ENCODE results near the gene LIM2. TPM values are rescaled to one million over a fixed set of nuclear protein-coding genes. Genes with fewer than 3 reads are reported as not detected.

The LIM2 gene
- total RNA-seq, 1 experiment from 2014 or later = not detected

- H3K4me3 Mint-ChIP-seq = no peak overlapping the region
- POLR2A ChIA-PET = no interaction called here
- peaks cover 2% of the 10 kb centered on the region; the same call in 1 of the 2 replicates for H3K27me3 Mint-ChIP-seq (ENCODE audit: low read depth)
- peaks cover 47% of the 10 kb centered on the region for H3K36me3 Mint-ChIP-seq
- no peak for DNase-seq (ENCODE audit: low spot score)
- peak; percentile 40 for ATAC-seq
- CTCF ChIA-PET = interaction anchor here (1.0 kb wide), 1 partner anchor 88 kb away, joined by 3 read pairs; no protein-coding TSS in a partner anchor
- TF ChIP-seq NFYB (CRISPR knock-in tag; conservative IDR thresholded peaks at IDR 0.05; ENCODE audit: low read depth) (peak; percentile 66), SOX15 (CRISPR knock-in tag; IDR thresholded peaks at IDR 0.05) (no peak), NR3C1 (CRISPR knock-in tag; conservative IDR thresholded peaks at IDR 0.05; ENCODE audit: low read depth) (no peak)
- TF ChIP-seq, protein P1, sequence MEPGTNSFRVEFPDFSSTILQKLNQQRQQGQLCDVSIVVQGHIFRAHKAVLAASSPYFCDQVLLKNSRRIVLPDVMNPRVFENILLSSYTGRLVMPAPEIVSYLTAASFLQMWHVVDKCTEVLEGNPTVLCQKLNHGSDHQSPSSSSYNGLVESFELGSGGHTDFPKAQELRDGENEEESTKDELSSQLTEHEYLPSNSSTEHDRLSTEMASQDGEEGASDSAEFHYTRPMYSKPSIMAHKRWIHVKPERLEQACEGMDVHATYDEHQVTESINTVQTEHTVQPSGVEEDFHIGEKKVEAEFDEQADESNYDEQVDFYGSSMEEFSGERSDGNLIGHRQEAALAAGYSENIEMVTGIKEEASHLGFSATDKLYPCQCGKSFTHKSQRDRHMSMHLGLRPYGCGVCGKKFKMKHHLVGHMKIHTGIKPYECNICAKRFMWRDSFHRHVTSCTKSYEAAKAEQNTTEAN (CRISPR knock-in tag; IDR thresholded peaks at IDR 0.05) = no peak
- H3K9me3 Mint-ChIP-seq = peaks cover 25% of the 10 kb centered on the region
- H3K27ac Mint-ChIP-seq = no peak overlapping the region
- H3K4me1 Mint-ChIP-seq = peaks cover 8% of the 10 kb centered on the region
Observed at GRCh38 chr19:51333836-51334460, 53.8 kb downstream of the LIM2 start.

DNA sequence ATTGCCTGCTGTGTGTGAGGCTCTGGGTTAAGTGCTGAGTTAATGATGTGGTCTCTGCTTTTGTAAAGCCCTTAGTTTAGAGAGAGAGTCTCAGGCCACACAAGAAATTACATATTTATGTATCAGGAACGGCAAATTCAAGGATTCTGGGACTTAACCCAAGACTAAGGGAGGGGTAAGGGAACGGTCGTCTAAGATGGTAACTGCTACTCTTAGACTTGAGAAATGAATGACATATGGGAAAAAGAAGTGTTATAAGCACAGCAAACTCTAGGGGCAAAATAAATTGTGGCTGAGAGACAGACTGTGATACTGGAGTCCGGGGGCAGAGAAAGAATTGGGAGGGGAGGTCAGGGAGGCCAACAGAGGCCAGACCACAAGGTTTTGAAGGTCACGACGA, 56.1 kb downstream of the LIM2 start:
- TF ChIP-seq, protein P2, sequence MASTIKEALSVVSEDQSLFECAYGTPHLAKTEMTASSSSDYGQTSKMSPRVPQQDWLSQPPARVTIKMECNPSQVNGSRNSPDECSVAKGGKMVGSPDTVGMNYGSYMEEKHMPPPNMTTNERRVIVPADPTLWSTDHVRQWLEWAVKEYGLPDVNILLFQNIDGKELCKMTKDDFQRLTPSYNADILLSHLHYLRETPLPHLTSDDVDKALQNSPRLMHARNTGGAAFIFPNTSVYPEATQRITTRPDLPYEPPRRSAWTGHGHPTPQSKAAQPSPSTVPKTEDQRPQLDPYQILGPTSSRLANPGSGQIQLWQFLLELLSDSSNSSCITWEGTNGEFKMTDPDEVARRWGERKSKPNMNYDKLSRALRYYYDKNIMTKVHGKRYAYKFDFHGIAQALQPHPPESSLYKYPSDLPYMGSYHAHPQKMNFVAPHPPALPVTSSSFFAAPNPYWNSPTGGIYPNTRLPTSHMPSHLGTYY (CRISPR knock-in tag; IDR thresholded peaks at IDR 0.05) = no peak
- TF ChIP-seq, protein P3, sequence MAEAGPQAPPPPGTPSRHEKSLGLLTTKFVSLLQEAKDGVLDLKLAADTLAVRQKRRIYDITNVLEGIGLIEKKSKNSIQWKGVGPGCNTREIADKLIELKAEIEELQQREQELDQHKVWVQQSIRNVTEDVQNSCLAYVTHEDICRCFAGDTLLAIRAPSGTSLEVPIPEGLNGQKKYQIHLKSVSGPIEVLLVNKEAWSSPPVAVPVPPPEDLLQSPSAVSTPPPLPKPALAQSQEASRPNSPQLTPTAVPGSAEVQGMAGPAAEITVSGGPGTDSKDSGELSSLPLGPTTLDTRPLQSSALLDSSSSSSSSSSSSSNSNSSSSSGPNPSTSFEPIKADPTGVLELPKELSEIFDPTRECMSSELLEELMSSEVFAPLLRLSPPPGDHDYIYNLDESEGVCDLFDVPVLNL (CRISPR knock-in tag; IDR thresholded peaks at IDR 0.05; ENCODE audit: borderline replicate concordance, low read depth) = no peak
- TF ChIP-seq SMAD3 (CRISPR knock-in tag; IDR thresholded peaks at IDR 0.05; ENCODE audit: borderline replicate concordance) (no peak), JUN (CRISPR knock-in tag; IDR thresholded peaks at IDR 0.05) (no peak), RORB (CRISPR knock-in tag; IDR thresholded peaks at IDR 0.05) (no peak), E2F5 (CRISPR knock-in tag; IDR thresholded peaks at IDR 0.05) (no peak), ATF2 (CRISPR knock-in tag; IDR thresholded peaks at IDR 0.05; ENCODE audit: borderline replicate concordance, low read depth) (no peak)
- TF ChIP-seq, protein P4, sequence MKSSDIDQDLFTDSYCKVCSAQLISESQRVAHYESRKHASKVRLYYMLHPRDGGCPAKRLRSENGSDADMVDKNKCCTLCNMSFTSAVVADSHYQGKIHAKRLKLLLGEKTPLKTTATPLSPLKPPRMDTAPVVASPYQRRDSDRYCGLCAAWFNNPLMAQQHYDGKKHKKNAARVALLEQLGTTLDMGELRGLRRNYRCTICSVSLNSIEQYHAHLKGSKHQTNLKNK (CRISPR knock-in tag; IDR thresholded peaks at IDR 0.05) = no peak
- CTCF ChIA-PET = no interaction called here
- POLR2A ChIA-PET = no interaction called here
- Mint-ChIP-seq H3K27ac (no peak overlapping the region), H3K4me3 (no peak overlapping the region), H3K4me1 (peaks cover 8% of the 10 kb centered on the region), H3K27me3 (ENCODE audit: low read depth) (peaks cover 9% of the 10 kb centered on the region), H3K9me3 (peaks cover 25% of the 10 kb centered on the region), H3K36me3 (peaks cover 47% of the 10 kb centered on the region)
- ATAC-seq = no peak
- DNase-seq (ENCODE audit: low spot score) = no peak

- Mint-ChIP-seq H3K36me3 (peaks cover 45% of the 10 kb centered on the region), H3K4me1 (peaks cover 8% of the 10 kb centered on the region), H3K27ac (no peak overlapping the region), H3K4me3 (no peak overlapping the region), H3K27me3 (ENCODE audit: low read depth) (peaks cover 14% of the 10 kb centered on the region), H3K9me3 (peaks cover 25% of the 10 kb centered on the region)
- ChIA-PET CTCF (no interaction called here), POLR2A (no interaction called here)
- no peak for TF ChIP-seq FOXK1 (CRISPR knock-in tag; IDR thresholded peaks at IDR 0.05)
- TF ChIP-seq, protein P4 (CRISPR knock-in tag; IDR thresholded peaks at IDR 0.05) = no peak
- TF ChIP-seq ZNF219 (CRISPR knock-in tag; IDR thresholded peaks at IDR 0.05; ENCODE audit: borderline replicate concordance) = no peak
- TF ChIP-seq ETV6 (CRISPR knock-in tag; IDR thresholded peaks at IDR 0.05) = no peak
- TF ChIP-seq ZNF423 (CRISPR knock-in tag; IDR thresholded peaks at IDR 0.05) = no peak
- TF ChIP-seq RELA (CRISPR knock-in tag; IDR thresholded peaks at IDR 0.05; ENCODE audit: borderline replicate concordance) = no peak
- ATAC-seq (no peak), DNase-seq (ENCODE audit: low spot score) (no peak)
Observed at GRCh38 chr19:51331193-51331592, 56.6 kb downstream of the LIM2 start.

All from WTC11 (cell line).